IPS DF 19.7 (cell line): ENCODE data around the gene PLEKHO1.

Experiments
- DNase-seq: peaks from one replicate; pipeline ENCODE4 v3.0.0-alpha.2; 2013; ENCODE audit warnings: low read depth, low spot score

The PLEKHO1 gene

DNA sequence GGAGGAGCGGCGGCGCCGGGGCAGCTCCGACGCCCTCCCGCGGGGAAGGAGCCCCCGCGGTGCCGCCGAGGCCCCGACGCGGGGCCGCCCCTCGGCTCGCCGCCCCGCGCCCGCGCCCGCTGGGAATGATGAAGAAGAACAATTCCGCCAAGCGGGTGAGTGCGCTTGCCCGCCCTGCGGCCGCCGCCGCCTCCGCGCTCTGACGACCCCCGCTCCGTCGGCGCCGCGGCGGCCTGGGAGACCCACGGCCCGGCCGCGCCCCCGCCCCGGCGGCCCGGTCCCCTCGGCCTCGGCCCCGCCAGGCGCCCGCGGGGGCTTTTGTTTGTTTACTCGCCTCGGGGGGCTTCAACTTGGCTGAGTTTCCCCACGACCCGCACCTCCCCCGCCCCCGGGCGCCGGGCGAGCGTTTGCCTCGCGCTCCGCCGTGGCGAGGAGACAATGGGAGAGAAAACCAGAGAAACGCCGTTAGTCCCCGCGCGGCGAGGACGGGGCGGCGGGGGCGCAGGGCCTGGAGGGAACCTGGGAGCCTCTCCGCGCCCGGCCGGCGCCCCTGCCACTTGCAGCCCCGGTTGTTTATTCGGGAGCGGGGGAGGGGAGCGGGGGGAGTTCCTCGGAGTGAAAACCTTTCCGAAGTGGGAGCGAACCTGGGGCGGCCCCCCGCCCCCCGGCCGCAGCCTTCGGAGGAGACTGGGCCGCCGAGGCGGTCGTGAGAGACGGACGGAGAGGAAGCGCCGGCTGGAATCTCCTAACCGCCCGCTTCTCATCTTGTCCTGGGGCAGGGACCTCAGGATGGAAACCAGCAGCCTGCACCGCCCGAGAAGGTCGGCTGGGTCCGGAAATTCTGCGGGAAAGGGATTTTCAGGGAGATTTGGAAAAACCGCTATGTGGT lies 661 bp downstream of the PLEKHO1 start:
- DNase-seq, result no peak

DNA sequence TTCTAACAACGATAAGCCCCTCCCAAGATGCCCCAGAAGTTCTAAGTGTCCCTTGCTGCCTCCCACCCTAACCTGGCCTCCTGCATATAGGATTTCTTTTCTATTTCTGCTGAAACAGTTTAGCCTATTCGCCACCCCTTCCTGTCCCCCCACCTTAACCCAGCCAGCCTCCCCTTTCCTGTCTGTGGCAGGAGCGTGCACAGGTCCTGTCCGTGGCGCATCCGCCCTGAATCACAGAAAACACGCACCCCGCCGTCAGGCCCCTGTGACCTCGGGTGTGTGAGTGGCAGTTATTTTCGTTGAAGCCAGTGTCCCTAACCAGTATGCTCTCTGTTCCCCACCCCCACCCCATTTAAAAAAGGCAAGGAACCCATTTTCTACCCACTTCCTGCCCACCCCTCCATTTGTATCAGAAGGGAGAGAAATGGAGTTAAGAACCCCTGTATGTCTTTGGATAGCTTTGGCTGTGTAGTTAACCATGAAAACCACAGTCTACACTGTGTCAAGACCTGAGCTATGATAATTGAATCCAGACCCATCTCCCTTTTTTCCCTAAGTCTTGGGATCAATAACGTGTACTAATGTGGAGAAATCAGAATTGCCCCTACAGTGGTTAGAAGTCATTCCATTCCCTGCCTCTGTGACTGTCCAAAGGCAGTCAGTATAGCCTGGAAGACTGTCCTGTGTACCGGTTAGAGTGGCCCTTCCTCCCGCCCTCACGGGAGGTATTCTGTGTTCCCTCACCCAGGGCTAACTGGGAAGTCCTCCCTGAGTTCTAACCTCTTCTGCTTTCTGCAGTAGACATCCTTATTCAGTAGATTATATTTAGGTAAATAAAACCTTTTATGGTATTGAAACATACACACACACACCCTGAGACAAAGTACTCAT lies 1.8 kb downstream of the PLEKHO1 start:
- DNase-seq, result no peak

DNA sequence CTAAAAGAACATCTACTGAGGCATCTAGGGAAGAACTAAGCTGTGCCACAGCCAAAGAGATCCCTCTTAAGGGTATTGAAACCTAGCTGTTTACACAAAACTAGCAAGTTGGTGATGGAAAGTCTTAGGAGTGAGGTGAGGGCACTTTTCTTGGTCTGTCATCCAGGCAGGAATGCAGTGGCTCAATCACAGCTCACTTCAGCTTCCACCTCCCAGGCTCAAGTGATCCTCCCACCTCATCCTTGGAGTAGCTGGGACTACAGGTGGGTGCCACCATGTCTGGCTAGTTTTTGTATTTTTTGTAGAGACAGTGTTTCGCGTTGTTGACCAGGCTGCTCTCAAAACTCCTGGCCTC lies 2.4 kb downstream of the PLEKHO1 start:
- no peak for DNase-seq

DNA sequence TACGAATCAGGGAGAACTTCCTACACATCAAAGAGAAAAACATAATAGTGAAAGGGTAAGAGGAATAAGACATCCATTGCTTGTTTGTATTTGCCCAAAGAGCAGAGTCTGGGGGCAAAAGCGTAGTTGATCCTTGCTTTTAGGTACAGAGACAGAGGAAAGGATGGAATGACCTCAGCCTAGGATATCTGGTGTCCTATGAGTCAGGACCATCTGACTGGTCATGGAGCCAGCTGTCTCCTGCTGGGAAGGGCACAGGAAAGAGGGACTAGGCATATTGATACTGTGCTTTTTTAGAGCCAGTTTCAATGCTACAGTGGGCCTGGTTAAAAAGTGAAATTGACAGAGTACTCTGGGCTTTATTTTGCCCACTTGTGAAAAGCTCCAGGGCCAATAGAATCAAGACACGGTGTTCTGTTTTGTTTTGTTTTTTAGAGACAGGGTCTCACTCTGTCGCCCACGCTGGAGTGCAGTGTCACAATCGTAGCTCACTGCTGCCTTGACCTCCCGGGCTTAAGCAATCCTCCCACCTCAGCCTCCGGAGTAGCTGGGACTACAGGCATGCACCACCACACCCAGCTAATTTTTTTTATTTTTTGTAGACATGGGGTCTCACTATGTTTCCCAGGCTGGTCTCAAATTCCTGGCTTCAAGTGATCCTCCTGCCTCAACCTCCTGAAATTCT lies 3.2 kb downstream of the PLEKHO1 start:
- DNase-seq, result no peak

DNA sequence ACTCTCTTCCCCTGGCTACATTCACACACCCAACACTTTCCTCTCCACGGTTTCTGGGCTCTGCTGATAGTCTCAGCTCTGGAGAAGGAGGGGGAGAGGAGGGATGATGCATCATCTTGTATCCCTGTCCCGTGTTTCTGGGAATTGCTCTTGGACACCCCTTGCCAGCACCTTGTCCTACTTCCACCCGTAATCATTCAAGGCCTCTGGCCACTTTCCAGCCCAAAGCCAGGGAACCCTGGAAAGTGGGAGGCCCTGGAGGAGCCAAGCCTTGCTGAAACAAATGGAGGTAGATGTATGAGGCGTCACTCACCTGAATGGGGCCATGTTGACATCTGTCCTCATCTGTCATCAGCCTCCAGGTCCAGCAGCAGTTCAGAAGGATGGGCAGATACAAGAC lies 4.4 kb downstream of the PLEKHO1 start:
- no peak for DNase-seq

DNA sequence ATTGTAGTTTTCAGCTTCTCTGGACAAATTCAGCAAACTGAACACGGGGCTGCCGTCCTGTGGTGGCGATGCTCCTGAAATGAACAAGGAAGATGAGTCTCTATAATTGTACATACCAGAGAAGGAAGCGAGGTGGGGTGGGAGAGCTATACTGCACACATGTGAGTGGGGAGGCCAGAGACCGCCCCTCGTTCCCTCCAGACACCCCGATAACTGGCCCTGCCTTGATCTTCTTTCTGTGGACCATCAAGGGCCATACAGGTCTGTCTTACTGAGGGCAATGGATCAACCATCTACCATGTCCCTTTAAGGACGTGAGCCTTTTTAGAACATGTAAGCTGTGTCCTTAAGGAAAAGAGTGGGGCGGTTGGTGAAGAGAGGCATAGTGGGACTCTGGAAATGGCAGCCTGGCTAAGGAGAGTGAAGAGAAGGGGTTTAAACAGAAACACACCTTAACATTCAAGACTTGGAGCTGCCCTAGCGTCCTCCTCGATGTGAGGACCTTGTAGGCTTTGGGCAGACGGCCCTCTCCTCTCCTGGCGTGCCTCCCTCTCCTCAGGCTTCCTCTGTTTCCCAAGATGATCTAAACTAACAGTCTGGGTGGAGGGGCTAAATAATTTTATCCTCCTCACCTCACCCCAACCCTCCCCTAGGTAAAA lies 5.8 kb downstream of the PLEKHO1 start:
- no peak for DNase-seq

DNA sequence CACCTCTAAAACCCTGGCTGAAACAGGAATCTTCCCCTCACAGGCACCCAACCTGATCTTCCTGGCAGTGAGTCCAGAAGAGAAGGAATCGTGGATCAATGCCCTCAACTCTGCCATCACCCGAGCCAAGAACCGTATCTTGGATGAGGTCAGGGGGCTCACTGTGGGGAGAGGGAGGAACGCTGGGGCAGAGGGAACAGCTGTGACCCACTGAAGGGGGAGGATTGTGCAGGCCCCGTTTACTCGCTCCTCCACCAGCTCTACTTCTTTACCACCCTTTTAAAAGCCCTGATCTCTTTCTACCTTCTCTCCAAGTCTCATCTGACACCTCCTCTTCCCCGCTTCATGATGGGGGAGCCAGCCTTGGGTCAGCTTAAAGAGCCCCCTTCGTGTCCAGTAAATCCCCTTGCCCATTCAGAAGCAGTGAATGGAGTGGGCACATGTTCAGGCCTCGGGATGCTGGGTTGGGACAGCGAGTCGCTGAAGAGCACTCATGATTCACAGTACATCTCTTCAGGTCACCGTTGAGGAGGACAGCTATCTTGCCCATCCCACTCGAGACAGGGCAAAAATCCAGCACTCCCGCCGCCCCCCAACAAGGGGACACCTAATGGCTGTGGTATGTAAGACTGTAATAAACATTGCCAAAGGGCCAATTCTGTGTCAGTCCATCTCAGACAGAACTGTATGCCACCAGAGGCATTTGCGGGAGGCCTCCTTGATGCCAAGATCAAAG lies 7.3 kb downstream of the PLEKHO1 start:
- no peak for DNase-seq

DNA sequence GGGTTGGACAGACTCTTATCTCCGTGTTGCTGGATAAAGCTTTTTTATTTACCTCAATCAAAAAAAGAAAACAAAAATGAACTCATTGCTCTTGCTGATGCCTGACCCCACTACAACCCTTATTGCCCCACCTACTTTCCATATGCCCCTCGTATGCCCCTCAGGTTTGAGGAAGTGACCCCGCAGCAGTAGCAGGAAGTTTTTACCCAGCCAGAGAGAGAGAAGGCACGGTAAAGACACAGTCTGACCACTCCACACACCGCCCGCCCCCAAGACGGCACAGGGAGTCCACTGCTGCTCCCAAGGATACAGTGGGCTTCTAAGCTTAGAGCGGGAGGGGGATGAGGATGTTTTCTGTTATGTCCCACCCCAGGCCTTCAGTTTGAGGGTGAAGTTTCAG lies 9.8 kb downstream of the PLEKHO1 start:
- no peak for DNase-seq

DNA sequence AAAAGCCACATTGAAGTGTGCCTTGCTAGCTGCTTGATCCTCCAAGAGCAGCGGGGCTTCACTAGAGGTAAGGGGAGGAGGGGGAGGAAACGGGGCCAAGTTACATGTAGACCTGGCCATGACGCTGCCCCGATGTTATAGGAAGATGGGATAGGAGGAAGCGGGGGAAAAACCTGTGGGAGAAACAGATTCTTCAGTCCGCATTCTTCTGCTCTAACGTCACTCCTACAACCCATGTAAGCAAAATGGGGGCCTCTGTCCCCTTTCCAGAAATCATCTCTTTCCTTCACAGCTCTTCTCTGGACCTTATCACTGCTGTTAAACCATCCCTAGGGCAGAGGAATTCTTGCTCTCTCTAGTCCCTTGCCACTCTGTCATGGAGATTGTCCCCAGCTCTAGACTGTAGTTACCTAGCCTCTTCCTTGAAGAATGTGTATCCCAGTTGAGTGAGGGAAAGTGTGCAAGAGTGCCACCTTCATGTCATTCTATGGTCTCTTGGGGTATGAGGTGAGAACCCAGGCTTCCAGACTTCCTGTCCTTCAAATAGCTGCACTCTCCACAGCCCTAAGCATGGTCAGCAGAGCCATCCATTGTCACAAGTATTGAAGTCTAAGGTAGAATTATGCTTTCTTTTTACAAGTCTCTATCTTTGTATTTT lies 11.4 kb downstream of the PLEKHO1 start:
- no peak for DNase-seq

DNA sequence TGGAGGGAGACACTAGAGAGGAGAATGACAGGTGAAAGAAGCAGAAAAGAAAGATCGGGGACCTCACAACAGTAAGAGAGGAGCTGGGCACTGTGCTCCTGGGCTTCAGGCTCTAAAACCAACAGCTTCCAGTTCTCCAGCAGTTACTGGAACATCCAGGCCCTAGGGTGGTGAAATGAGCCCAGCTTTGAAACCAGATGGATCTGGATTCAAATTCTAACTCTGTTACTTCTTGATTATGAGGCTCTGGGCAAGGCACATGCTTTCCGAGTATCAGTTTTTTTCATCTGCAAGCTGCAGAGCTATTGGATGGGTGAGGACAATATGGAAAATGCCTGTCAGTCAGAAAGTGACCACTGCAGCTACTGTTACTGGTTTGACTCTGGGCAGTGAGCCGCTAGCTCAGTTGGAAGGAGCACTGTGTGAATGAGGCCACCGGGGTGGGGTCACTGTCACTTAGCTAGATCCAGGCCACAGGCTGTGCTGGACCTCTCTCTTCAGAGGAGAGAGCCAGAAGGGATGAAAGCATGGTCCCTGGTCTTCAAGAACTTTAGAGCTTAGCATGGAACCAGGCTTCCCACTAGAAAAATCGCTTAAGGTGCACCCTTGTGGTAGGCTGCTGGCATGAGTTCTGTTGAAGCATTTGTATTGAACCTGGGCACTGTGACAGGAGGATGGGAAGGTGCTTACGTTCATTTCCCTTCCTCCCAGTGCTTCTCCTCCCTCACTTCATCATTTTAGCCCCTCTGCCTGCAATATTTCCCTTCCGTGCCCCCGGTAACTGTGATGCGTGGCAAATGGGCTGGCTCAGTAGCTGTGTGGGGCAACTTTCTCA lies 12.2 kb downstream of the PLEKHO1 start:
- no peak for DNase-seq

DNA sequence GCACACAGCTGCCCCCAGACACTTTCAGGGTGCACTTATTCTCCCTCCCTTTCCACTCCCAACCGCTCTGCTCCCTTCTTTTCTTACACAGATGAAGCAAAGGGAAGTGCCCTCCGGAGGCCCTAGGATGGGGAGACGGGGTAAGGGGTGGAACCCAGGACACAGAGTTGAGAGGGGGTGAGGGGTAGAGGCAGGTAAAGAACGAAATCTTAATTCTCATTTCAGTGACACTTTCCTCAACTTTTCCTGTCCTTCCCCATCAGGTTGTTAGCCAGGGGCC lies 12.8 kb downstream of the PLEKHO1 start:
- DNase-seq, result no peak

DNA sequence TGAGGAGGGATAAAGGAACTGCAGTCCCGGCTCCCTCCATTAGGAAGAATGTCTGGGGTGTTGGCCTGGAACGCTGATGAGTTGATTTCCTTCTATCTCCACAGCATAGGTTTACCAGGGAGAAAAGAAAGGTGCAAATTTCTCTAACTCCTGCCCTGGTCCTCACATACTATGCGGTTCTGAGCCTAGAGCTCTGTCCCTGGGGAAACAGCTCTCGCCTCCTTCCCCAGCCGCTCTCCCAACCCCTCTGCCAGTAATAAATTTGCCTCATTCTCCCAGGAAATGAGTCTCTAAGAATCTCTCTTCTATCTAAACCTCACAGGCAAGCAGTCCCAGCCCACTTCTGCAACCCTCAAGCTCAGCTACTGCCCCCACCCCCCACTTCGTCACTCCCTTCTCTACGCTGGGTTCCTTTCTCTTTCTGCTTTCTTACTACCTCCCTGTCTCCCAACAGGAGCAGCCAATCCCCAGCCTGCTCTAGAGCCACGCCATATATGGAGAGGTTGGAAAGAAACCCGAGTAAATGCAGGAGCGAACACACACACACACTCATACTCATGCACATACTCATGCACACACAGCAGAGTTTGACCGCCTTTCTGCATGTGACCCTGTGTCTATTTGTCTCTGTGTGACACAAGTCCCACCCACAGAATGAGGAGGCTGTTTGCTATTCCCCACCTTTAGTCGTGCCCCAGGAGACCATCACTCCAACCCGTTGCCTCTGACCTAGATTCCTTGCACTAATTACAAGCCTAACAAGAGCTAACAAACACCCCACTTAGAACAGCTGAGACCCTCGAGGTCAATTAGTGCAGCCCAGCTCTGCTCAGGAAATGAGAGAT lies 13.4 kb downstream of the PLEKHO1 start:
- peak; percentile 94 for DNase-seq

DNA sequence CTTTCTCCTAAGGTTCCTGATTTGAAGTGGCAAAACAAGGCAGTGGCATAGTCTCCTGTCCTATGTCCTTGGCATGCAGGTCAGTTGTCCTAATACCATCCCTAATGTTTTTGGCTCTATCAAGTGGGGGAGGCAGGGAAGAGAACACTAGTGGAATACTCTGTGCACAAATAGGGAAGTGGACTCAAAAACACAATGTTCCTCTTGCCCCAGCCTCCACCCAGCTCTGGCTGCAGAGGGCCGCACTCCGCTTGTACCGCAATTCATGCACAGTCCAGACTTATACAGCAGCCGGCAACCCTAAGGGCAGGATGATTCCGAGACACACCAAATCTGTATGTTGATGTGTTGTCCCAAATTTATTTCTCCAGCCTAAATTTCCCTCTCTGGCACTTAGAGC lies 14.5 kb downstream of the PLEKHO1 start:
- no peak for DNase-seq

DNA sequence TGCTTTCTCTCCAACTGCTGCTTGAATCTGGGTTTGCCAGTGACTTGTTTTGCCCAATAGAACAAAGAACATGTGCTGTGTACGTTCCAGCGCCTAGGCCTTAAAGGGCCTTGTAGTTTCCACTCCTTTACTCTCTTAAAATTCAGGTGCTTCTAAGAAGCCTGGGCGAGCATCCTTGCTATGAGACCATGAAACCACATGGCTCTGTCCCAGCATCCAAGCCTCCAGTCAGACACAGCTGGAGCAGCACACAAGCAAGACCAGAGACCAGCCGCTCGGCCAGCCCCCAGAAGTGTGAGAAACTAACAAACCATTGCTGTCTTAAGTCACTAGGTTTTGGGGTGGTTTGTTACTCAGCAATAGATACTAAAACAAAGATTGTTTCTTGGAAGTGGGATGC lies 15.1 kb downstream of the PLEKHO1 start:
- no peak for DNase-seq

DNA sequence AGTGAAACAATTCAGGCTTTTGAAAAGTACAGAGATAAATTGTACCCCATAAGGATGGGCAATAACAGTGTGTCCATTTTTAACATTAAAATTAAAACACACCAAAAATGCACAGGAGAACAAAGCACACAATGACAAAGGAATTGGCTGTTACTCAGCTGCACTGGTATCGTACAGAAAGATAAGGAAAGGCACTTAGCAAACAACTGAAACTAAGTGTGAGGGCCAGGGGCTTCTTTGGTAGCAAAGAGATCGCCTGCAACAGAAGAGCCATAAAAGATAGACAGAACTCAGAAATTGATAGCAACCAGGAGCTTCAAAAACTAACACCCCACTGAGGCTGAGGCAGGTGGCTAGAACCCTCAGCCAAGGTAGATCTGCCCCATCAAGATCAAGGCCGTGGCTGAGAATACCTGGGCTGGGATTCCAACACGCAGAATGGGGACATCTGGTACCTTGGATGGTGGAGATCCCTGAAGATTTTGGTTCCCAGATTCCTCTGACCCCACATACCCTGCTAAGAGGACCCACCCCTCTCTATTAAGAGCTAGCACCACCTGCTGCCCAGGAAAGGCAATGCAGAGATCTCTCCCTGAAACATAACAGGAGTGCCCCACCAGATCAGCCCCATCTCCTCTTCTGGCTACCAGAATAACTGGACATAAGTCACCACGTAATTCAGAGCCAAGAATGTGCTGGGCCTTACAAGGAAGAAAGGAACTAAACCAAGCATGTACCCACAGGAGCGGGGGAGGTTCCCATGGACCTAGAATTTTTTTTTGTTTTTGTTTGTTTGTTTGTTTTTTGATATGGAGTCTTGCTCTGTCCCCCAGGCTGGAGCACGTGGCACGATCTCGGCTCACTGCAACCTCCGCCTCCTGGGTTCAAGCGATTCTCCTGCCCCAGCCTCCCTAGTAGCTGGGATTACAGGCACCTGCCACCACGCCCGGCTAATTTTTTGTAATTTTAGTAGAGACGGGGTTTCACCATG lies 16.2 kb downstream of the PLEKHO1 start:
- no peak for DNase-seq

DNA sequence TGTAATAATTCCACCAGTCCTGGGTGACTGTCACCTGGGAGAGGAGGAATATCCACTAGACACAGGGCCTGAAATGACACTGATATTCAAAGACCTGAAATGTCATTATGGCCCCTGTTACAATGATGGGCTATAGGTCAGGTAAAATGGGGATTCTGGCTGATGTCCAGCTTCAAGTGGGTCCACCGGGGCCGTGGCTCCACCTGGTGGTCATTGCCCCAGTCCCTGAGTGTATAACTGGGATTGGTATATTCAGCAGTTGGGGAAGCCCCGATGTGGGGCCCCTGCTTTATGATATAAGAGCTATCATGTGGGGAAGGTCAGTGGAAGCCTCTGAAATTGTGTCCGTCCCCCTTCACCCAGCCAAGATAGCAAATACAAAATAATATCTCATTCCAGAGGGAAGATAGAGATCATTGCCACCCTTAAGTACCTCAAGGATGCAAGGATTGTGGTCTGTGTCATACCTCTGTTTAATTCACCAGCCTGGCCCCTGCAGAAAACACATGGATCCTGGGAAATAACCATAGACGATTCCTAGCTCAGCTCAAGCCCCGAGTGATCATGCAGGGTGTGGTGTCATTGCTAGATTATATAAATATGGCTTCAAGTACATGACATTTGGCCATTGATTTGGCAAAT lies 19.4 kb downstream of the PLEKHO1 start:
- DNase-seq, result no peak

DNA sequence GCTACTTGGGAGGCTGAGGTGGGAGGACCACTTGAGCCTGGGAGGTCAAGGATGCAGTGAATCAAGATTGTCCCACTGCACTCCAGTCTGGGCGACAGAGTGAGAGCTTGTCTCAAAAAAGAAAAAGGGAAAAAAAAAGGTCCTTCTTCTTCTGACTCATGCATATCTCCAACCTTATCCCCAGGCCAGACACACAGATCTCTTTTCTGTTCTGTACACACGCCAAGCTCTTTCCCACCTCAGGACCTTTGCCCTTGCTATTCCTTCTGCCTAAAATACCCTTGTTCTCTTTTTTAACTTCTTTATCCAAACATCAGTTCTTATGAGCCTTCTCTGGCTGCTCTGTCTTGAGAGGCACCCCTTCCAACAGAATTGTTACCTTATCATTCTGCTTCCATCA lies 22.1 kb downstream of the PLEKHO1 start:
- DNase-seq, result no peak
